ENCODE measurements around the gene NAA40.

- TF ChIP-seq POLR2AphosphoS5 (IDR thresholded peaks at IDR 0.05), result no peak
- TF ChIP-seq CTCF (IDR thresholded peaks at IDR 0.05), result no peak
- TF ChIP-seq EP300 (IDR thresholded peaks at IDR 0.05), result no peak
Observed at GRCh38 chr11:63931876-63932275, 6.9 kb upstream of the NAA40 start.

Measured in gastroesophageal sphincter (tissue), 3 donors.